Raji (cell line): ENCODE measurements around the gene USP9X.

Source experiments
- POLR2A ChIP-seq: IDR thresholded peaks from 2 replicates; pipeline ENCODE4 v1.6.1; 2011; ENCODE audit warnings: low read depth, low read length, control low read depth; ENCODE audit not compliant: insufficient read depth

USP9X gene

DNA sequence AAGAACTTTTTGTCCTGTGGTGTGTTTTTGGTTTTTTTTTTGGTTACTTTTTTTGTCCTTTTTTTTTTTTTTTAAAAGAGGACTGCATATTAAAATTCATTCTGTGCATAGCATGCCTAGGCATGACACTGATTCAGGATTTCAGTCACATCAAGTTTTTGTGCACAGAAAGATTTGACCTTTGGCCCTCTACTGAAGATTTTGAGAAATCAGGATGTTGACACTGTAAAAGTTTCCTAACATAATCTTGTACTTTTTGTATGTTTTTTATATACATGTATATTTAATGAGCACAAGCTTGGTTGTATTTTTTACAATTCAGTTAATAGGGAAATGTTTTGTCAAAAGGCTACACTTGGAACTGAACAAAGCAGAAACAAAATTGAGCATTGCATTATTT is 148.7 kb downstream of the USP9X start:
- TF ChIP-seq POLR2A = no peak

DNA sequence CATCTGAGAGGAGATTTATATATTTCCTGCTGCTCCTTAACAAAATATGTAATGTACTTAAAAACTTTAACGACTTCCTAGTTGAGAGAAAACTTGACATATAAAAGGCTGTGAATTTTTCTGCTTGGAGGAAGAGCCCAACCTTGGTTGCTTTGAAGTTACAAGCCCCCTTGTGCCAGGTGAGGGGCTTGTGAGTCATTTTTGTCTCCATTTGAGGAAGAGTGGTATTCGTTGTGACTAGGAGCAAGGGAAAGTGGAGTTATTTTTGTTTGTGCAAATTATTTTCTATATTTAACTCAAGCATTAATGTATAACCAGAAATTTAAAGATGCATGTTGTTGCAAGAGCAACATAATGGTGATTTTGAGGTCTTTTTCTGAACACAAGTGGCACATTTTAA is 149.7 kb downstream of the USP9X start:
- TF ChIP-seq POLR2A = no peak

GRCh38 chrX:41236629-41237028 is 151.4 kb downstream of the USP9X start:
- no peak for TF ChIP-seq POLR2A

- TF ChIP-seq POLR2A = no peak
Measured at GRCh38 chrX:41240509-41240908, 155.3 kb downstream of the USP9X start.

DNA sequence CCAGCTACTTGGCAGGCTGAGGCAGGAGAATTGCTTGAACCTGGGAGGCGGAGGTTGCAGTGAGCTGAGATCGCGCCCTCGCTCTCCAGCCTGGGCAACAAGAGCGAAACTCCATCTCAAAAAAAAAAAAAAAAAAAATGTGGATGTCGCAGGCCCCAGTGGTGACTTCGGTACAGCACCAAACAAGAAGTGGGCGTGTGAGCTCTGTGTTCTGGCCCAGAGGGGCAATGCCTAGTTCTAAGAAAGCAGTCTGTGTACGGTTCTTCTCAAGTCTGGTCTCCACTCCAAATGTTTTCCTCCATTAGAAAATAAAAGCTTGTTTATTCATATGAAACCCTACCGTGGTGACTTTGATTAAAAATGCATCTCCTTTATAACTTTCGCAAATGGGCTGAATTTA is 156.7 kb downstream of the USP9X start:
- TF ChIP-seq POLR2A = no peak

- TF ChIP-seq POLR2A = no peak
Measured at GRCh38 chrX:41245641-41246040, 160.4 kb downstream of the USP9X start.

DNA sequence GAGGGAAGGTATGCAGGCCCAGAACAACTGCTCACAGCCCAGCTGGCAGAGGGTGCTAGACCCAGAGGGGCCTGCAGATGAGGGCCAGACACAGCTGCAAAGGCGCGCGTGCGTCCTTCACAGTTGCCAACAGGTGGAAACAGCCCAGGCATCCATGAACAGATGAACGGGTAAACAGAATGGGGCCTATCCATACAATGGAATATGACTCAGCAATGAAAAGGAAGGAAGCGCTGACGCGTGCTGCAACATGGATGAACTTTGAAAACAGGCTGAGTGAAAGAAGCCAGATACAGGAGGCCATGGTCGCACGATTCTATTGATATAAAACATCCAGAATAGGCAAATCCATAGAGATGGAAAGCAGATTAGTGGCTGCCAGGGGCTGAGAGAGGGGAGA is 165.6 kb downstream of the USP9X start:
- no peak for TF ChIP-seq POLR2A

- TF ChIP-seq POLR2A = no peak
Measured at GRCh38 chrX:41257801-41258200, 172.6 kb downstream of the USP9X start.

DNA sequence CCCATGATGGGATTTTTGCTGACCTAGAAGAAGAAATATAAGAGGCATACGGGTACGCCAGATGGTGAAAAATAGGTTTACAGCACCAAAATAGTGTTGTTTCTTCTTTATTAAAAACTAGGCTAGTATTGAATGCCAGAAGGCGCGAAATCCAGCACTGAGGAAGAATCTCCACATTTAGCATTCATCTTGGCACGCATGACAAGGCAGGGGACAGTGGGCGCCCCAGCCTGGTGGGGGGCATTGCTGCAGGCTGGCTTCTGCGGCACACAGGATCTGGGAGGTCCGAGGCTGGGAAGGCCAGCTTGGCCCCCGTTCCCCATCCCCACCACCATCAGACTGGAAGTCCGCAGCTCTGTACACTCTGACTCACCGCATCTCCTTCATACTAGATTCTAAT is 173.0 kb downstream of the USP9X start:
- no peak for TF ChIP-seq POLR2A

DNA sequence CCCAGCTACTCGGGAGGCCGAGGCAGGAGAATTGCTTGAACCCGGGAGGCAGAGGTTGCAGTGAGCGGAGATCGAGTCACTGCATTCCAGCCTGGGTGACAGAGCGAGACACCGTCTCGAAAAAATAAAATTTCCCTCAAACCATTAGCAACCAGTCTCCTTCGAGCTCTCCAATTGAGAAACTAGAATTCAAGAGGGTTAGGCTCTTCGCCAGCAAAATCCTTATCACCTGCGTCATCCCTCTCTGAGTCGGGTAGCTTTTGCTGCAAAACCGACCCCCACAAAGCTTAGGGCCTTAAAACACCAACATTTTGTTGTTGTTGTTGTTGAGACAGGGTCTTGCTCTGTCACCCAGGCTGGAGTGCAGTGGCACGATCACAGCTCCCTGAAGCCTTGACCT is 173.6 kb downstream of the USP9X start:
- TF ChIP-seq POLR2A = no peak

DNA sequence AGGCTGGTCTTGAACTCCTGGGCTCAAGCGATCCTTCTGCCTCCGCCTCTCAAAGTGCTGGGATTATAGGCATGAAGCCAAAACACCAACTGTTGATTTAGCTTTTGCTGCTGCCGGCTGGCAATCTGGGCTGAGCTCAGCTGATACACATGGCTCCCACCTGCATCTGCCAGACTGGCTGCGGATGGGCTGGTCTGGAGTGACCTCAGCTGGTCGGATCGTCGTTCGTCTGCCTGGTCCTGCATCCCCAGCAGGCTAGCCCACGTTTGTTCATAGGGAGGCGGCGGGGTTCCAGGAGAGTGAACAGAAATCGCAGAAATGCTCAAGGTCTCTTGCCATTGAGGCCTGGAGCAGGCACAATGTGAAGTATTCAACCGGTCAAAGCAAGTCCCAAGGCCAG is 174.3 kb downstream of the USP9X start:
- no peak for TF ChIP-seq POLR2A

- TF ChIP-seq POLR2A = no peak
Measured at GRCh38 chrX:41265615-41266014, 180.4 kb downstream of the USP9X start.

- no peak for TF ChIP-seq POLR2A
Measured at GRCh38 chrX:41273638-41274037, 188.4 kb downstream of the USP9X start.

DNA sequence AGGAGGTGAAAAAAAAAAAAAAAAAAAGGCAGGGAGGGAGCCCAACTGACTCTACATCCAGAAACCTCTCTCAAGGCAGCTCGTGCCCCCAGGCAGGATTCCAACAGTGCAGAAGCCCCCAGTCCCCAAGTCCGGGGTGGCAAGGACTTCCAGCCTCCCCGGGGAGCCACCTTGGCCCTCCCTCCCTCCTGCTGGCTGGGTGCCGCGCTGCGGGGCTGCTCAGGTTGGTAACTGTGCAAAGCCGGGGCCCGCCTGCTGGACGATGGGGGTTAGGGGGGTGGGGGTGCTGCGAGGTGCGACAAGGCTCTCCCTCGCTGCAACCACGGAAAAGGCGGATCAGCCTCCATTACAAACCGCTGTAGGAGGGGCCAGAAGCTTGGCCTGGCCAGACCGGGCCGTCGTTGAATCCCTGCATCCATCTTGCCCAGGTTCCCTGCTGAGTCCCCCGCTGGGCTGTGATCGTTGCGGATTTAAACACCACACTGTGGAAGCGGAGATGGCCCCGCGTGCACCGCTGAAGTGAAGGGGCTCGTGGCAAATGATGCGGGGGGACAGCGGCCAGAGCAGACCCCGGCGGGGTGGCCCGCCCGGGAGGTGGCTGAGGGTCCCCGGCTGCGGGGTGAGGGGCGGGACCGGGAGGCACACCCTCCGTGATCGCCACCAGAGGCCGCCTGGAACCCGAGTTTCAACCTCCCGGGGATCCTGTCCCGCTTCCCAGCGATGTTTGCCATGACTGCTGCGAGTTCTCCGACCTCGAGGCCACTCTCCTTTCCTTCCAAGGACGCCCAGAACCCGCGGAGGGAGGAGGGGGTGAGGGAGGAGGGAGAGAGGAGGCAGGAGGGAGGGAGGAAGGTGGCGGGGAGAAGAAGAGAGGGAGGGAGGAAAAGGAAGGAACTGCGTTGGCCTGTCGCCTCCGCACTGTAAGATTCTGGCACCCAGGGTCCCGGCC is 190.7 kb downstream of the USP9X start:
- TF ChIP-seq POLR2A = no peak

GRCh38 chrX:41276661-41277506 is 191.6 kb downstream of the USP9X start:
- no peak for TF ChIP-seq POLR2A
